ENCODE data around the gene FAM50A. TPM values are rescaled to one million over a fixed set of nuclear protein-coding genes. Genes with fewer than 3 reads are reported as not detected.
A peak's percentile ranks its signal among the peaks of the same experiment; 100 is the strongest.

Gene FAM50A
- total RNA-seq, 4 donors from 2014 or later: 16.2 to 31.5 (median 23.3) TPM

DNA sequence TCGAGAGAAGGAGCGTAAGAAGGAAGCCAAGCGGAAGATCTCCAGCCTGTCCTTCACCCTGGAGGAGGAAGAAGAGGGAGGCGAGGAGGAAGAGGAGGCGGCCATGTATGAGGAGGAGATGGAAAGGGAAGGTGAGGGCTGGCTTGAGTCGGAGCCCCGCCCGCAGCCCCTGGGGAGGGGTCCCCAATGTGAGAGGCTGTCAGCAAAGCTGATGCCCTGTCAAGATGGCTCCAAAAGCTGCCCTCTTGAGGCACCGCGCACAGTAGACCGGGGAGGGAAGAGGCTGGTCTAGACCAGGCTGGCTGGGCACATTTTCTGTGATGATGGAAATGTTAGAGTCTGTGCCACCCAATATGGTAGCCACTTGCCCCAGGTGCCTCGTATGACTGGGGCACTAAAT, 2.5 kb downstream of the FAM50A start:
- TF ChIP-seq POLR2A (IDR thresholded peaks at IDR 0.05) (no peak), POLR2AphosphoS5 (IDR thresholded peaks at IDR 0.05) (no peak), EP300 (IDR thresholded peaks at IDR 0.05) (no peak)
- TF ChIP-seq, protein P1, sequence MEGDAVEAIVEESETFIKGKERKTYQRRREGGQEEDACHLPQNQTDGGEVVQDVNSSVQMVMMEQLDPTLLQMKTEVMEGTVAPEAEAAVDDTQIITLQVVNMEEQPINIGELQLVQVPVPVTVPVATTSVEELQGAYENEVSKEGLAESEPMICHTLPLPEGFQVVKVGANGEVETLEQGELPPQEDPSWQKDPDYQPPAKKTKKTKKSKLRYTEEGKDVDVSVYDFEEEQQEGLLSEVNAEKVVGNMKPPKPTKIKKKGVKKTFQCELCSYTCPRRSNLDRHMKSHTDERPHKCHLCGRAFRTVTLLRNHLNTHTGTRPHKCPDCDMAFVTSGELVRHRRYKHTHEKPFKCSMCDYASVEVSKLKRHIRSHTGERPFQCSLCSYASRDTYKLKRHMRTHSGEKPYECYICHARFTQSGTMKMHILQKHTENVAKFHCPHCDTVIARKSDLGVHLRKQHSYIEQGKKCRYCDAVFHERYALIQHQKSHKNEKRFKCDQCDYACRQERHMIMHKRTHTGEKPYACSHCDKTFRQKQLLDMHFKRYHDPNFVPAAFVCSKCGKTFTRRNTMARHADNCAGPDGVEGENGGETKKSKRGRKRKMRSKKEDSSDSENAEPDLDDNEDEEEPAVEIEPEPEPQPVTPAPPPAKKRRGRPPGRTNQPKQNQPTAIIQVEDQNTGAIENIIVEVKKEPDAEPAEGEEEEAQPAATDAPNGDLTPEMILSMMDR (IDR thresholded peaks at IDR 0.05): no peak
- 90% methylated on average over 12 of the region's 12 CpGs for WGBS
- Histone ChIP-seq H3K9me3 (no peaks in the 10 kb centered on the region), H3K27ac (no peak overlapping the region), H3K27me3 (no peaks in the 10 kb centered on the region), H3K4me3 (no peak overlapping the region), H3K36me3 (peaks cover 36% of the 10 kb centered on the region), H3K4me1 (peaks cover 22% of the 10 kb centered on the region)
- DNase-seq (ENCODE audit: low spot score in 2 of 2): no peak

DNA sequence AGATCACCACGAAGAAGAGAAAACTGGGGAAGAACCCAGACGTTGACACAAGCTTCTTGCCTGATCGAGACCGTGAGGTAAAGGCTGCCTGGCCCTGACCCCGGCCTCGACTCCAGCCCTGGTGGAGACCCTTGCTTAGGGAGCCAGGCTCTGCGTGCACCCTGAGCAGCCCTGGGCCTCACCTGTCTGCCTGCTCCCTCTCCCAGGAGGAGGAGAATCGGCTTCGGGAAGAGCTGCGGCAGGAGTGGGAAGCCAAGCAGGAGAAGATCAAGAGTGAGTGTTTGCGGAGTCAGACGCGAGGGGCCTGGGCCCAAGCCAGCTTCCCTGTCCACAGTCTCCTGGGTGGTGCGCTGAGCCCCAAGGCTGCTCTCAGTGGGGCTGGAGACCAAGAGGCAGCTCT, 4.5 kb downstream of the FAM50A start:
- WGBS: 92% methylated on average over 14 of the region's 14 CpGs
- H3K4me1 ChIP-seq: peaks cover 19% of the 10 kb centered on the region
- TF ChIP-seq POLR2A (IDR thresholded peaks at IDR 0.05) (no peak), EP300 (IDR thresholded peaks at IDR 0.05) (no peak), POLR2AphosphoS5 (IDR thresholded peaks at IDR 0.05) (no peak)
- TF ChIP-seq, protein P1 (IDR thresholded peaks at IDR 0.05): no peak
- no peaks in the 10 kb centered on the region for H3K9me3 ChIP-seq
- H3K27ac ChIP-seq: no peak overlapping the region
- peaks cover 23% of the 10 kb centered on the region for H3K36me3 ChIP-seq
- H3K27me3 ChIP-seq: no peaks in the 10 kb centered on the region
- no peak overlapping the region for H3K4me3 ChIP-seq
- DNase-seq (ENCODE audit: low spot score in 2 of 2): no peak

DNA sequence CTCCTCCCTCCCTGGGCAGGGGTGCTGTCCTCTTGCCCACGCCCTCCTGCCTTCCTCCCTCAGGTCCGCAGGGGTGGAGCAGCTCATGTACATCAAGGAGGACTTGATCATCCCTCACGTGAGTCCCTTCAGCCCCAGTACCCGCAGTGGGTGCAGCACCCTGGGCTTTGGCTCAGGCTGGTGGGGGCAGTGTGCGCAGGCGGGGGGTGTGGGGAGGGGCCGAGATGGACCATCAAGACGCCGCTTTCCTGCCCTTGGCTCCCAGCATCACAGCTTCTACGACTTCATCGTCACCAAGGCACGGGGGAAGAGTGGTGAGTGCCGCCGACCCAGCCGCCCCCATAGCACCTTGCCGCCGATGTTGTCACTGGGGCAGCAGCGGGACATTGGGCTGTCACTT, 5.7 kb downstream of the FAM50A start:
- peaks cover 23% of the 10 kb centered on the region for H3K36me3 ChIP-seq
- H3K4me3 ChIP-seq: no peak overlapping the region
- peaks cover 10% of the 10 kb centered on the region for H3K4me1 ChIP-seq
- H3K27ac ChIP-seq: no peak overlapping the region
- 89% methylated on average over 5 of the region's 18 CpGs for WGBS
- TF ChIP-seq POLR2AphosphoS5 (IDR thresholded peaks at IDR 0.05) (no peak), EP300 (IDR thresholded peaks at IDR 0.05) (no peak)
- TF ChIP-seq, protein P1 (IDR thresholded peaks at IDR 0.05): no peak
- no peak for DNase-seq (ENCODE audit: low spot score in 2 of 2)
- H3K27me3 ChIP-seq: no peaks in the 10 kb centered on the region
- no peaks in the 10 kb centered on the region for H3K9me3 ChIP-seq

DNA sequence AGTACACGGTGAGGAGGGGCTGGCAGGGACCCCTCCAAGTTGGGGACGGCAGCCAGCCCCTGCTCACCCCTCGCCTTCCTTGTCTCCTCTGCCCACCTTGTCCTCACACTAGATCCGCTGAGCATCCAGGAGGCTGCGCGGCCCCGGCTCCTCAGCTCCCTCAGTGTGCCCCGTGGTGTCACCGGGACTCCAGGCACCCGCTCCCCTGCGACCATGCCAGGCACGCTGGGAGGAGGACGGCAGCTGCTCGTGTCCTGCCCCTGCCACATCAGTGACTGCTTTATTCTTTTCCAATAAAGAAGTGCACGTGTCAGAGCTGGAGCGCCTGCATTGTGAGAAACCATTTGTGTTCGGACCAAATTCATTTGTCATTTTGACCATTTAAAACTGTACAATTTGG, 6.4 kb downstream of the FAM50A start:
- no peaks in the 10 kb centered on the region for H3K9me3 ChIP-seq
- TF ChIP-seq POLR2A (IDR thresholded peaks at IDR 0.05) (no peak), POLR2AphosphoS5 (IDR thresholded peaks at IDR 0.05) (no peak), EP300 (IDR thresholded peaks at IDR 0.05) (no peak)
- TF ChIP-seq, protein P1 (IDR thresholded peaks at IDR 0.05): no peak
- H3K36me3 ChIP-seq: peaks cover 23% of the 10 kb centered on the region
- WGBS: 94% methylated on average over 15 of the region's 17 CpGs
- no peak for DNase-seq (ENCODE audit: low spot score in 2 of 2)
- H3K4me1 ChIP-seq: peaks cover 4% of the 10 kb centered on the region
- no peak overlapping the region for H3K4me3 ChIP-seq
- no peak overlapping the region for H3K27ac ChIP-seq
- no peaks in the 10 kb centered on the region for H3K27me3 ChIP-seq

DNA sequence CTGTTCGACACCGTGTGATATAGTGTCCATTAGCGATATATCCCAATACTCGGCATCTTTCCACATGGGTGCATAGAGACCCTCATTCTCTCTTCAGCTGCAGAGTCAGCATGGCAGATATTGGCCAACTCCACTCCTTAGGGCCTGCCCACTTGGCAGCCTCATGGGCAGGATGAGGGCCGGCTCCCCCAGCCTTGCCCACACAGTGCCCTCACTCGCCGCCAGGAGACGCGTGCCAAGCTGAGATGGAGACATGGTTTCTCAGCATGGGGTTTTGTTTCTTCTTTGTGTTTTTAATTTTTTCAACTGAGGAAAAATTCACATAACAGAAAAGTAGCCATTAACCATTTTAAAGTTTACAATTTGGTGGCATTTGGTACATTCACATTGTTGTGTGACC, 8.9 kb downstream of the FAM50A start:
- TF ChIP-seq POLR2AphosphoS5 (IDR thresholded peaks at IDR 0.05): no peak
- H3K4me3 ChIP-seq: no peak overlapping the region
- H3K27me3 ChIP-seq: no peaks in the 10 kb centered on the region
- 86% methylated on average over 9 of the region's 9 CpGs for WGBS
- no peaks in the 10 kb centered on the region for H3K9me3 ChIP-seq
- DNase-seq (ENCODE audit: low spot score in 2 of 2): no peak
- H3K4me1 ChIP-seq: no peaks in the 10 kb centered on the region
- H3K36me3 ChIP-seq: peaks cover 23% of the 10 kb centered on the region
- H3K27ac ChIP-seq: no peak overlapping the region

DNA sequence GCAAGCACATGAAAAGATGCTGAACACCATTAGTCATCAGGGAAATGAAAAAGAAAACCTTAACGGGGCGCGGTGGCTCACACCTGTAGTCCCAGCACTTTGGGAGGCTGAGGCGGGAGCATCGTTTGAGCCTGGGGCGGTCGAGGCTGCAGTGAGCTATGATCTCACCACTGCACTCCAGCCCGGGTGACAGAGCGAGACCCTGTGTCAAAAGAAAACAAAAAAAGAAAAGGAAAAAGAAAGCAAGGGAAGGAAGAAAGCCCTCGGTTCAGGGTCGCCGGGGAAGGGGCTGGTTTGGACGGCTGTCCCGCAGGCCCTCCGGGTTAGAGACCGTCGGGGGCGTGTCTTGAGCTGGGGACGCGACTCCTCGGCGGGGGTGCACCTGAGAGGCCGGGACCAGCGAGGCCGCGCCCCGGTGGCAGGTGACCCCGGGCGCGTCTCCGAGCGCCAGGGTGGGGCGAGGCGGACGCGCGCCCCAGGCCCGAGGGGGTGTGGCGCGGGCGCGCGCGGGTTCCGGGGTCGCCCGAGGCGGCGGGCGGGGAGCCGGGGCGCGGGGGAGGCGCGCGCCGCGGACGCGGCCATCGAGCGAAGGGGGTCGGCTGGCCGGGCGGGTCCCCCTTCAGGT, 13.7 kb downstream of the FAM50A start:
- Histone ChIP-seq H3K9me3 (no peaks in the 10 kb centered on the region), H3K4me3 (peak overlapping the region; percentile 62), H3K27me3 (no peaks in the 10 kb centered on the region), H3K4me1 (peaks cover 20% of the 10 kb centered on the region), H3K36me3 (peaks cover 13% of the 10 kb centered on the region), H3K27ac (peak overlapping the region; percentile 34)
- DNase-seq (ENCODE audit: low spot score in 2 of 2): no peak
- WGBS: 34% methylated on average over 36 of the region's 65 CpGs
- TF ChIP-seq POLR2AphosphoS5 (IDR thresholded peaks at IDR 0.05) (no peak), EP300 (IDR thresholded peaks at IDR 0.05) (no peak), POLR2A (IDR thresholded peaks at IDR 0.05) (no peak)
- TF ChIP-seq, protein P1 (IDR thresholded peaks at IDR 0.05): no peak
